AG08395 (cell line): ENCODE data around the gene USP36.
A peak's percentile ranks its signal among the peaks of the same experiment; 100 is the strongest.
"Not testable (repeated sequence)": the region's sequence is repeated elsewhere in the genome, so short reads cannot be mapped to it uniquely, and the experiment has no call there.

Source experiments
- DNase-seq: peaks from one replicate; pipeline ENCODE4 v3.0.0; 2012; ENCODE audit warnings: mixed read lengths, low spot score

Gene USP36

GRCh38 chr17:78766225-78766624 is 74.4 kb downstream of the USP36 start:
- no peak for DNase-seq

- DNase-seq: no peak
These were observed 74.8 kb downstream of the USP36 start for GRCh38 chr17:78765821-78766220.

- no peak for DNase-seq
These were observed 75.7 kb downstream of the USP36 start for GRCh38 chr17:78764871-78765270.

- DNase-seq: no peak
These were observed 77.1 kb downstream of the USP36 start for GRCh38 chr17:78763561-78763960.

- no peak for DNase-seq
These were observed 78.7 kb downstream of the USP36 start for GRCh38 chr17:78761789-78762406.

GRCh38 chr17:78759969-78760352 is 80.7 kb downstream of the USP36 start:
- no peak for DNase-seq

- no peak for DNase-seq
These were observed 81.2 kb downstream of the USP36 start for GRCh38 chr17:78759203-78759968.

- no peak for DNase-seq
These were observed 87.0 kb downstream of the USP36 start for GRCh38 chr17:78753316-78754250.

GRCh38 chr17:78751447-78752161 is 89.0 kb downstream of the USP36 start:
- DNase-seq: no peak

- not testable (repeated sequence) for DNase-seq
These were observed 89.6 kb downstream of the USP36 start for GRCh38 chr17:78751000-78751399.

GRCh38 chr17:78748730-78749317 is 91.8 kb downstream of the USP36 start:
- peak; percentile 56 for DNase-seq

GRCh38 chr17:78748048-78748729 is 92.4 kb downstream of the USP36 start:
- DNase-seq: no peak

- DNase-seq: no peak
These were observed 93.1 kb downstream of the USP36 start for GRCh38 chr17:78747488-78747887.

GRCh38 chr17:78746949-78747269 is 93.7 kb downstream of the USP36 start:
- no peak for DNase-seq

GRCh38 chr17:78746263-78746948 is 94.2 kb downstream of the USP36 start:
- no peak for DNase-seq
